ENCODE data around the gene DHX8. TPM values are rescaled to one million over a fixed set of nuclear protein-coding genes. Genes with fewer than 3 reads are reported as not detected.

Gene DHX8
- total and polyA plus RNA-seq, 4 donors, result 10.9 to 21.3 (median 19.4) TPM

DNA sequence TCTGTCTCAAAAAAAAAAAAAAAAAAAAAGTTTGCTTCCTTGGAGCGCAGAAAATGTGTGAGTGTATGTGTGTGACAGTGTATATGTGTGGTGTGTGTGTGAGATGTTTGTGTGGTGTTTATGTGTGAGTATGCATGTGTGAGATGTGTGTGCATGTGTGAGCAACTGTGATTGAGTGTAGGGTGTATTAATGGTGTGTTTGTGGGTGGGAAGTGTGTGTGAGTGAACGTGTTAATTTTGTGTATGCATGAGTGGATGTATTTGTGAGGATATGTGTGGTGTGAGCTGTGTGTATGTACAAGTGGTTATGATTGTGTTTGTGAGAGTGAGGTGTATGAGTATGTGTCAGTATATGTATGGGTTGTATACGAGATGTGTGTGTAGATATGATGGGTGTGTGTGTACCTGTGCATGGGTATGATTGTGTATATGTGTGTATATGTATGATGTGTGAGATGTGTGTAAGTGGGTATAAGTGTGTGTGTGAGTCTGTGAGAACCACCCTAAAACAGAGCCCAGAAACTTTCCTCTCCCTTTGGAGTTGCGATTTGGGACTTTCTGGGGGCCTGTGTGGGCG is 84.8 kb downstream of the DHX8 start:
- WGBS, result 93% methylated on average over 5 of the region's 5 CpGs

DNA sequence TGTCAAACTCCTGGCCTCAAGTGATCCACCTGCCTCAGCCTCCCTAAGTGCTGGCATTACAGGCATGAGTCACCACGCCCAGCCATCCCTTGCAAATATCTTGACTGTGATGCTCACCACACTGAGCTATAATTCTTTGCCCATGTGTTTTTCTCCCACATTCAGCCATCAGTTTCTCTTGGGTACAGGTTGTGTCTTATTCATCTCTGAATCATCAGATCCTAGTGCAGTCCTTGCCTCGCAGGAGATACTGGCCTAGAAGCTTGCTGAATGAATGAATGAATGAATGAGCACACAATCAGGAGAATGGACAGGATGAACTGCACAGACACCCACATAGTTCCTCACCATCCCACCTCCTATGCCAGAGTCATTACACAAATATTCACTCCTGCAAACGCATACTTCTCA is 86.7 kb downstream of the DHX8 start:
- DNase-seq (ENCODE audit: low spot score), result no peak
- 92% methylated on average over 3 of the region's 3 CpGs for whole genome bisulfite sequencing
- Histone ChIP-seq H3K27ac (ENCODE audit: low read depth in 1 of 2, low read length in 2 of 2) (no peak overlapping the region), H3K9ac (ENCODE audit: low read depth in 1 of 2, low read length in 2 of 2) (no peak overlapping the region), H3K9me3 (ENCODE audit: control insufficient read depth in 4 of 4, low read length in 3 of 4) (no peaks in the 10 kb centered on the region), H3K4me1 (ENCODE audit: control insufficient read depth in 4 of 4, insufficient read depth in 4 of 4, low read length in 3 of 4) (no peaks in the 10 kb centered on the region), H3K36me3 (ENCODE audit: control insufficient read depth in 4 of 4, insufficient read depth in 3 of 4, low read depth in 1 of 4, low read length in 3 of 4) (no peaks in the 10 kb centered on the region), H3K27me3 (ENCODE audit: control insufficient read depth in 4 of 4, insufficient read depth in 4 of 4, low read length in 3 of 4) (no peaks in the 10 kb centered on the region), H3K4me3 (ENCODE audit: low read depth in 1 of 3, low read length in 3 of 3) (no peak overlapping the region)
- TF ChIP-seq HNF4G (IDR thresholded peaks at IDR 0.05) (no peak), HNF4A (conservative IDR thresholded peaks at IDR 0.05) (no peak), RAD21 (IDR thresholded peaks at IDR 0.05) (no peak), EGR1 (IDR thresholded peaks at IDR 0.05; ENCODE audit: low read depth in 2 of 2) (no peak), FOXA1 (IDR thresholded peaks at IDR 0.05) (no peak), RXRA (IDR thresholded peaks at IDR 0.05) (no peak)
- TF ChIP-seq, protein P1, sequence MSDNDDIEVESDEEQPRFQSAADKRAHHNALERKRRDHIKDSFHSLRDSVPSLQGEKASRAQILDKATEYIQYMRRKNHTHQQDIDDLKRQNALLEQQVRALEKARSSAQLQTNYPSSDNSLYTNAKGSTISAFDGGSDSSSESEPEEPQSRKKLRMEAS (IDR thresholded peaks at IDR 0.05), result no peak
- TF ChIP-seq, protein P2, sequence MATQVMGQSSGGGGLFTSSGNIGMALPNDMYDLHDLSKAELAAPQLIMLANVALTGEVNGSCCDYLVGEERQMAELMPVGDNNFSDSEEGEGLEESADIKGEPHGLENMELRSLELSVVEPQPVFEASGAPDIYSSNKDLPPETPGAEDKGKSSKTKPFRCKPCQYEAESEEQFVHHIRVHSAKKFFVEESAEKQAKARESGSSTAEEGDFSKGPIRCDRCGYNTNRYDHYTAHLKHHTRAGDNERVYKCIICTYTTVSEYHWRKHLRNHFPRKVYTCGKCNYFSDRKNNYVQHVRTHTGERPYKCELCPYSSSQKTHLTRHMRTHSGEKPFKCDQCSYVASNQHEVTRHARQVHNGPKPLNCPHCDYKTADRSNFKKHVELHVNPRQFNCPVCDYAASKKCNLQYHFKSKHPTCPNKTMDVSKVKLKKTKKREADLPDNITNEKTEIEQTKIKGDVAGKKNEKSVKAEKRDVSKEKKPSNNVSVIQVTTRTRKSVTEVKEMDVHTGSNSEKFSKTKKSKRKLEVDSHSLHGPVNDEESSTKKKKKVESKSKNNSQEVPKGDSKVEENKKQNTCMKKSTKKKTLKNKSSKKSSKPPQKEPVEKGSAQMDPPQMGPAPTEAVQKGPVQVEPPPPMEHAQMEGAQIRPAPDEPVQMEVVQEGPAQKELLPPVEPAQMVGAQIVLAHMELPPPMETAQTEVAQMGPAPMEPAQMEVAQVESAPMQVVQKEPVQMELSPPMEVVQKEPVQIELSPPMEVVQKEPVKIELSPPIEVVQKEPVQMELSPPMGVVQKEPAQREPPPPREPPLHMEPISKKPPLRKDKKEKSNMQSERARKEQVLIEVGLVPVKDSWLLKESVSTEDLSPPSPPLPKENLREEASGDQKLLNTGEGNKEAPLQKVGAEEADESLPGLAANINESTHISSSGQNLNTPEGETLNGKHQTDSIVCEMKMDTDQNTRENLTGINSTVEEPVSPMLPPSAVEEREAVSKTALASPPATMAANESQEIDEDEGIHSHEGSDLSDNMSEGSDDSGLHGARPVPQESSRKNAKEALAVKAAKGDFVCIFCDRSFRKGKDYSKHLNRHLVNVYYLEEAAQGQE (IDR thresholded peaks at IDR 0.05), result no peak
- TF ChIP-seq, protein P3, sequence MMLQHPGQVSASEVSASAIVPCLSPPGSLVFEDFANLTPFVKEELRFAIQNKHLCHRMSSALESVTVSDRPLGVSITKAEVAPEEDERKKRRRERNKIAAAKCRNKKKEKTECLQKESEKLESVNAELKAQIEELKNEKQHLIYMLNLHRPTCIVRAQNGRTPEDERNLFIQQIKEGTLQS (IDR thresholded peaks at IDR 0.05), result no peak

More for the DNA sequence above, 84.8 kb downstream of the DHX8 start:
- H3K9ac ChIP-seq (ENCODE audit: low read depth in 1 of 2, low read length in 2 of 2), result no peak overlapping the region
- H3K4me3 ChIP-seq (ENCODE audit: low read depth in 1 of 3, low read length in 3 of 3), result no peak overlapping the region
- H3K27ac ChIP-seq (ENCODE audit: low read depth in 1 of 2, low read length in 2 of 2), result no peak overlapping the region
- H3K36me3 ChIP-seq (ENCODE audit: control insufficient read depth in 4 of 4, insufficient read depth in 3 of 4, low read depth in 1 of 4, low read length in 3 of 4), result no peaks in the 10 kb centered on the region
- no peaks in the 10 kb centered on the region for H3K27me3 ChIP-seq (ENCODE audit: control insufficient read depth in 4 of 4, insufficient read depth in 4 of 4, low read length in 3 of 4)
- TF ChIP-seq, protein P4, sequence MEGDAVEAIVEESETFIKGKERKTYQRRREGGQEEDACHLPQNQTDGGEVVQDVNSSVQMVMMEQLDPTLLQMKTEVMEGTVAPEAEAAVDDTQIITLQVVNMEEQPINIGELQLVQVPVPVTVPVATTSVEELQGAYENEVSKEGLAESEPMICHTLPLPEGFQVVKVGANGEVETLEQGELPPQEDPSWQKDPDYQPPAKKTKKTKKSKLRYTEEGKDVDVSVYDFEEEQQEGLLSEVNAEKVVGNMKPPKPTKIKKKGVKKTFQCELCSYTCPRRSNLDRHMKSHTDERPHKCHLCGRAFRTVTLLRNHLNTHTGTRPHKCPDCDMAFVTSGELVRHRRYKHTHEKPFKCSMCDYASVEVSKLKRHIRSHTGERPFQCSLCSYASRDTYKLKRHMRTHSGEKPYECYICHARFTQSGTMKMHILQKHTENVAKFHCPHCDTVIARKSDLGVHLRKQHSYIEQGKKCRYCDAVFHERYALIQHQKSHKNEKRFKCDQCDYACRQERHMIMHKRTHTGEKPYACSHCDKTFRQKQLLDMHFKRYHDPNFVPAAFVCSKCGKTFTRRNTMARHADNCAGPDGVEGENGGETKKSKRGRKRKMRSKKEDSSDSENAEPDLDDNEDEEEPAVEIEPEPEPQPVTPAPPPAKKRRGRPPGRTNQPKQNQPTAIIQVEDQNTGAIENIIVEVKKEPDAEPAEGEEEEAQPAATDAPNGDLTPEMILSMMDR (IDR thresholded peaks at IDR 0.05; ENCODE audit: low read depth, low read length, missing input control), result no peak
- TF ChIP-seq HNF4A (conservative IDR thresholded peaks at IDR 0.05), result no peak
- no peak for TF ChIP-seq GABPA (IDR thresholded peaks at IDR 0.05 in 1 of 2, conservative IDR thresholded peaks at IDR 0.05 in 1 of 2)
- TF ChIP-seq NR2F2 (IDR thresholded peaks at IDR 0.05), result no peak
- no peak for TF ChIP-seq RXRA (IDR thresholded peaks at IDR 0.05)
- TF ChIP-seq TAF1 (conservative IDR thresholded peaks at IDR 0.05), result no peak
- no peak for TF ChIP-seq RAD21 (IDR thresholded peaks at IDR 0.05)
- no peak for TF ChIP-seq SP1 (IDR thresholded peaks at IDR 0.05)
- TF ChIP-seq, protein P1 (IDR thresholded peaks at IDR 0.05), result no peak
- TF ChIP-seq, protein P2 (IDR thresholded peaks at IDR 0.05), result no peak
- TF ChIP-seq FOXA2 (IDR thresholded peaks at IDR 0.05), result no peak
- TF ChIP-seq HNF4G (IDR thresholded peaks at IDR 0.05), result no peak
- TF ChIP-seq, protein P5, sequence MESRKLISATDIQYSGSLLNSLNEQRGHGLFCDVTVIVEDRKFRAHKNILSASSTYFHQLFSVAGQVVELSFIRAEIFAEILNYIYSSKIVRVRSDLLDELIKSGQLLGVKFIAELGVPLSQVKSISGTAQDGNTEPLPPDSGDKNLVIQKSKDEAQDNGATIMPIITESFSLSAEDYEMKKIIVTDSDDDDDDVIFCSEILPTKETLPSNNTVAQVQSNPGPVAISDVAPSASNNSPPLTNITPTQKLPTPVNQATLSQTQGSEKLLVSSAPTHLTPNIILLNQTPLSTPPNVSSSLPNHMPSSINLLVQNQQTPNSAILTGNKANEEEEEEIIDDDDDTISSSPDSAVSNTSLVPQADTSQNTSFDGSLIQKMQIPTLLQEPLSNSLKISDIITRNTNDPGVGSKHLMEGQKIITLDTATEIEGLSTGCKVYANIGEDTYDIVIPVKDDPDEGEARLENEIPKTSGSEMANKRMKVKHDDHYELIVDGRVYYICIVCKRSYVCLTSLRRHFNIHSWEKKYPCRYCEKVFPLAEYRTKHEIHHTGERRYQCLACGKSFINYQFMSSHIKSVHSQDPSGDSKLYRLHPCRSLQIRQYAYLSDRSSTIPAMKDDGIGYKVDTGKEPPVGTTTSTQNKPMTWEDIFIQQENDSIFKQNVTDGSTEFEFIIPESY (IDR thresholded peaks at IDR 0.05), result no peak
- no peak for TF ChIP-seq JUND (IDR thresholded peaks at IDR 0.05)
- no peak for TF ChIP-seq EGR1 (IDR thresholded peaks at IDR 0.05; ENCODE audit: low read depth in 2 of 2)
- DNase-seq (ENCODE audit: low spot score), result no peak
- no peaks in the 10 kb centered on the region for H3K4me1 ChIP-seq (ENCODE audit: control insufficient read depth in 4 of 4, insufficient read depth in 4 of 4, low read length in 3 of 4)
- no peaks in the 10 kb centered on the region for H3K9me3 ChIP-seq (ENCODE audit: control insufficient read depth in 4 of 4, low read length in 3 of 4)
